ENCODE measurements around the gene AQP2.

Gene AQP2

DNA sequence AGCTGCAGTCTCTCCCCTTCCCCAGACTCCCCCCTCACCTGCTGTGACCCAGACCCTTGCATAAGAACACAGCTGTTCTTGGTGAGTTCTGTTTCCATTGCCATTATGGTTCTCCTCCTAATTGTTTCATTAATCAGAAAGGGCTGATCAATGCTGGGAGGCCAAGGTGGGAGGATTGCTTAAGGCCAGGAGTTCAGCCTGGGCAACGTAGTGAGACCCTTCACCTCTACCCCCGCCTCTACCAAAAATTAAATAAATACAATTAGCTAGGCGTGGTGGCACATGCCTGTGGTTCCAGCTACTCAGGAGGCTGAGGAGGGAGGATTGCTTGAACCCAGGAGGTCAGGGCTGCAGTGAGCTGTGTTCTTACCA, 29.6 kb upstream of the AQP2 start:
- DNase-seq, result no peak

GRCh38 chr12:49921299-49921698, 29.2 kb upstream of the AQP2 start:
- DNase-seq, result no peak

- DNase-seq, result no peak
These were observed 28.6 kb upstream of the AQP2 start for GRCh38 chr12:49921936-49922335.

DNA sequence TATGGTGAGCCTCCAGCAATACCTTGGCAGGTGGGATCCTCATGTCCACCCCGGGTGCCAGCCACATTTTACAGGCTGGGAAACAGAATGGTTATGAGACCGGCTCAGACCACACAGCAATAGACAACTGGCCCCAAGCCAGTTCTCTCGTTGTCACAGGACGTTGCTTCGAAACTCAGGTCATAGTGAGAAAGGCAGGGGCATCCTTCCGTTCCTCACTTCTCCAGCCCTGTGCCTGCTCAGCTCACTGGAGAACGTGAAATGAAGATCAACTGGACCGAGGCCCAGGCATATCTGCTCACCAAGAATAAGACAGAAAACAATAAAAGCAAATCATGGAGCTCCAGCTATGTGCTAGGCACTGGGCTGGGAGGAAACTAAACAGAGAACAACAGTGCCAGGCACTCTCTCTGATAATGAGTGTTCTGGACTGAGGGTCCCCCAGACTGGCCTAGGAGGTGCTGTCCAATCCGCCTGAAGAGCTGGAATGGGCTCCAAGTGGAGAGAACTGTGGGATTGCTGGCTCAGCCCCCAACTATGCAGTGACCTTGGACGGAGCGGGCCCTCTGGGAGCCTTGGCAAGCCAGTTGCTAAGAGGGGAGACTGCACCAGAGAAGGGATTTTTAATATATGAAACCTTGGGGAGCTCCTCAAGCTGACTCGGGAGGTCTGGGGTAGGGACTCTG, 28.0 kb upstream of the AQP2 start:
- DNase-seq, result no peak

GRCh38 chr12:49923035-49923644, 27.4 kb upstream of the AQP2 start:
- no peak for DNase-seq

DNA sequence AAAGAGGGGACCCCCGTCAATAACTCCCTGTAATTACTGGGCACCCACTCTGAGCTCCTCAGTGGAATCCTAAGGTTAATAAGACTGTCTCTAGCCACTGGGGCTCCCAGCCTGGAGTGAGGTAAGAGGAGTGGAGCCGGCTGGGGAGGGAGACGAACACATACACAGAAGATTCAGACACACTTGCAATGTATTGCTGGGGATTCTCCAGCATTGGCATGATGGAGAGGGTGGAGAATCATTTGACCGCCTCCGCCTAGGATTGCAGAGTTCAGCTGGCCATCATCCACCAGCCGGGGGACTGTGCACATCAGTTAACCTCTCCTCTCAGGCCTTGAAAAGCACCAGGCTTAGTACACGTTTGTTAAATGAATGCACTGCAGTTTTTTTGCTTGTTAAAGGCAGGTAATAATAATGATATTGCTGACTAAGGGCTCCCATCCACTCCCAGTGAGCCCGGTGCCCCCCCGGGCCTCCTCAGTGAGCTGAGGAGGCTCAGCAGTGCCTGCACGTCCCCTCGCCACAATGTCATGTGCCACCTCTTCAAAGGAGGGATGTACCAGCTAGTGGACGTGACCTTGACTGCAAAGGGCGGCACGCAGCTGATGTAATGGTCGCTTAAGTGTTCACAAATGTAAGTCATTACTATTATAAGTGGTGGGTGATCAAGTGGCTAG, 26.5 kb upstream of the AQP2 start:
- no peak for DNase-seq

- DNase-seq, result no peak
These were observed 25.8 kb upstream of the AQP2 start for GRCh38 chr12:49924628-49925246.

GRCh38 chr12:49925433-49926204, 24.9 kb upstream of the AQP2 start:
- DNase-seq, result no peak

DNA sequence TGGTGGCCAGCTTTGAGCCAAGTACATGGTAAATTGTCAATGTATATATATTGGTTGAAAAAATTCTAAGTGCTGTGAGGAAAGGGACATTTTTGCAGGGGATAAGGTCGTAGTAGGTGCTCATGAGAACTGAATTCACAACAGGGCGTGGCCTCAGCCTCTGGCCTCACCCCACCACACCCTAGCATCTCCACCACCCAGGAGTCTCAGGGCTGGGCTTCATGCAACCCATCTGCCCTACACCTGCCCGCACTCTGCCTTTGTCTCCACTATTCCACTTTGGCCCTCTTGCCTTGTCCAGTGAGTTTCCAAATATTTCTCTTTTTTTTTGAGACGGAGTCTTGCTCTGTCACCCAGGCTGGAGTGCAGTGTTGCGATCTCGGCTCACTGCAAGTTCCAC, 22.1 kb upstream of the AQP2 start:
- DNase-seq, result no peak

DNA sequence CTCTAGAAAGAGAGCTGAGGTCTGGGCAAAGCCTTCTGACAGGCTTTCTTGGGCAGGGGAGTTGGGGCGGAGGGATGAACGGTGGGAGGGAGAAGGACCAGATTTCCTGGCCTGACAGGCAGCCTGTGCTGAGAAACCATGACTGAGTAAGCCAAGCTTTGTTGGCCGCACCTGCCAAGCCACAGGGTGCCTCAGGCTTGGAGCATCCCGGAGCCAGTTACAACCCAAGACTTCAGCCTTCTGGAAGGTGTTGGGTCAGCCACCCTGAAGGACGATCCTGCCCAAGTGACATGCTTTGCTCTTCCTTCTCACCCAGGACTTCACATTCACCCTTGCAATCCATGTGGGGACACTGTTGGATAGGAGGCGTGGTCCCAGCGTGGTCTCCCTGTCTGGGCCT, 21.0 kb upstream of the AQP2 start:
- DNase-seq, result no peak

- no peak for DNase-seq
These were observed 19.8 kb upstream of the AQP2 start for GRCh38 chr12:49930515-49931288.

DNA sequence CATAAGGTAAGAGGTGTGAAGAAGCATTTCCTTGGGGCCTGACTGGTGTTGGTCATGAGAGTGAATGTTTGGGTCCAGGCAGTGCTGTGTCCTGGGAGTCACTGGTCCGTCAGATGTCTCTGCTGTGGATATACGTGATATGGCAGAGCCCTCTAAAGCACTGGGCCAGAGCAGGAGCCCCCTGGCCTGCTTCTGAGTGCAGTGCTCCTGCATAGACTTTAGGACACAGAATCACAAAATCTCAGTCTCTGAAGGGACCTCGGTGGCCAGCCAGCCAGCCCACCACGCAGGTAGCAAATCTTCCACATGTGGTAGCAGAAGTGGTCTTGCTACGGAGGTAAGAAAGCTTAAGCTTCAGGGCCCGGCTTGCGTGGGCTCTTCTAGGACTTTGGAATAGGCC, 18.5 kb upstream of the AQP2 start:
- no peak for DNase-seq

DNA sequence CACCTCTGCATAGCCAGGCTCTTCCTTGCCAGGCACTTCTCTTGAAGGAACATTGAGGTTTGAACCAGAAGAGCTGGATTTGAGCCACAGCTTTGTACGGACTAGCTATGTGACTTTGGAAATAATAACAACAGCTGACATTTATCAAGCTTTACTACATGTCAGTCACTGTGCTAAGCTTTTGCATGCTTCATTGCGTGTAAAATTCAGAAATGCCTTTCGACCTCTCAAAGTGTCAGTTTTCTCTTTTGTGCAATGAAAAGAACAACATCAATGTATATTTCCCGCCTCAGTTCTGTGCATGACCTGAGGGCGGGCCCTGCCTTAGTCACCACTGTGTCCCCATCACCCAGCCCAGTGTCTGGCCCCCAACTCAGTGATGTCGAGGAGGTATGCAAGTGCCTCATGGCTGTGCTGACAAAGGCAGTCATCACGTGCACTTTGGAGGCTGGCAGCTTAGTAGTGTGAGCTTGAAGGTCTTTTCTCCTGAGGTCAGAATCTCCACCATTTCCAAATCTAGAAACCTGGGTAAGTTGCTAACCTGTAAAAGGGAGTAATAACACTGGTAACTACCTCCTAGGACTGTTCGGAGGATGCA, 17.9 kb upstream of the AQP2 start:
- no peak for DNase-seq

GRCh38 chr12:49933796-49934195, 16.7 kb upstream of the AQP2 start:
- no peak for DNase-seq

DNA sequence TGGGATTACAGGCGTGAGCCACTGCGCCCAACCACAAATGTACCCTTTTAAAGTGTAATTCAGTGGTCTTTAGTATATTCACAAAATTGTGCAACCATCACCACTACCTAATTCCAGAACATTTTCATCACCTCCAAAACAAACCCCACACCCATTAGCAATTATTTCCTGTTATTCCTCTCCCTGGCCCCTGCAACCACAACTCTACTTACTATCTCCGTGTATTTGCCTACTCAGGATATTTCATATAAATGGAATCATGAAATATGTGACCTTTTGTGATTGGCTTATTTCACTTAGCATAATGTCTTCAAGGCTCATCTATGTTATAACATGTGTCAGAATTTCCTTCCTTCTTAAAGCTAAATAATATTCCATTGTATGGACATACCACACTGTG, 16.0 kb upstream of the AQP2 start:
- DNase-seq, result no peak

- DNase-seq, result no peak
These were observed 13.6 kb upstream of the AQP2 start for GRCh38 chr12:49936925-49937324.

DNA sequence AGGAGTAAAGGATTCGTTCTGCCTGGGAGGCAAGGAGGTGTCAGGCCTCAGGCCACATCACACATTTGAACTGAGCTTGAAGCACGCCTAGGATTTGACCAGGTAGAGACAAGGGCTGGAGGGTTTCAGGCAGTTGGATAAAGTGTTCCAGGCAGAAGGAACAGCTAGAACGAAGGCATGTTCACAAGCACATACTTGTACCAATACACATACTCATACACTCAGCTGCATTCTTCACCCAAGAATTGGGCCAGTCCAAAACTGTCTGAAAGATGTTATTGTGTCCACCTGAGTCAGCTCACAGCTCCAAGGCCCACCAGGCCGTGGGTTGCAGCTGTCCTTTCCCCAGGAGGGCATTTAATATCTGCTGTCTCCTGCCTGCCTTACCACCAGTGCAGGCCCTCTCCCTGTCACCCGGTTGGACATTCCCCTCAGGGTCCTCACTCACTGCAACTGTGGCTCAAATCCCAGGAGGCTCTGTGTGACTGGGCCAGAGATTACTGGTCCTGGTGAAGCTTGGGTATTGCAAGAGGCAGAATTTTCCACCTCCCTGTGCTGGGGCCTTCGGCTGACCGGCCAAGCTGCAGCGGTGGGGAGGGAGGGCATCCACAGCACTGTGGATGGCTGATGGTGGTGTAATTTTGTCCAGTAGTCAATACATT, 12.8 kb upstream of the AQP2 start:
- DNase-seq, result no peak

DNA sequence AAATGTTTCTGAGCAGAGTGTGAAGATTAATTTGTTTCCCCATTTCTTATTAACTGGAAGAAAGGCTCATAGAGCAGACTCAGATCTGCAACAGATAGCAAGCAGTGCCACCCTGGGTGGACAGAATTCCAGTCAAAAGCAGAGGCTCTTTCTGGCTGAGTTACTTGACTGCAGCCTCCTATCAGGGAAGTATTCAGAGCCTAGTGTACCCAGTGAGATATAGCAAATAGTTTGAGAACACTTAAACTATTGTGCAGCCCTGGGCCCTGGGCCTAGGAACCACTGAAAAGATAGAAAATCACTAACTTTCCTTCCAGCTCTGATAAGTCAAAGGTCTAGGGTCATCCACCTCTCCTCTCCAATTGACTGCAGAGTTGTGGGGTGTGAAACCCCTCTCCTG, 11.2 kb upstream of the AQP2 start:
- no peak for DNase-seq

- no peak for DNase-seq
These were observed 10.8 kb upstream of the AQP2 start for GRCh38 chr12:49939707-49940106.

GRCh38 chr12:49941556-49942511, 8.7 kb upstream of the AQP2 start:
- DNase-seq, result no peak
